NCI-H82 (cell line): ENCODE data around the gene AMOTL1.

Source experiments
- DNase-seq: peaks from one replicate; lab custom pipeline; 2025; lab: John Stamatoyannopoulos, UW

The AMOTL1 gene

DNA sequence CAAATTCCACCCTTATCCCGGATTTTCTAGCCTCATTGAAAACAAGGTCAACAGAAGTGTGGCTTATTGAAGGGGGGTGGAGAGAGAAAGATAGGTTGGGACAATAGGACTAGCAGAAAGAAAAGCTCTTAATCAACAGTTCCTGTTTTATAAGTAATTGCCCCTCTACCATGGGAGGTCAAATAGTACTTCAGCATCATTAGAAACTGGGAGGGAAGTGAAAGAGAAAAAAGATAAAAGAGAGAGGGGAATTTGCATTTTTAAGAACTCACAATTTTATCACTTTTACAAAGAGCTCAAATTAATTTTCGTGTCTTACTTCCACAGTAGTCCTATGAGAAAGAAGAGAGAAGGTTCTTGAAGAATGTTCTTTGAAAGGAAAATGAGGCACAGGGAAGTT, 89.2 kb downstream of the AMOTL1 start:
- DNase-seq: peak; percentile 10

DNA sequence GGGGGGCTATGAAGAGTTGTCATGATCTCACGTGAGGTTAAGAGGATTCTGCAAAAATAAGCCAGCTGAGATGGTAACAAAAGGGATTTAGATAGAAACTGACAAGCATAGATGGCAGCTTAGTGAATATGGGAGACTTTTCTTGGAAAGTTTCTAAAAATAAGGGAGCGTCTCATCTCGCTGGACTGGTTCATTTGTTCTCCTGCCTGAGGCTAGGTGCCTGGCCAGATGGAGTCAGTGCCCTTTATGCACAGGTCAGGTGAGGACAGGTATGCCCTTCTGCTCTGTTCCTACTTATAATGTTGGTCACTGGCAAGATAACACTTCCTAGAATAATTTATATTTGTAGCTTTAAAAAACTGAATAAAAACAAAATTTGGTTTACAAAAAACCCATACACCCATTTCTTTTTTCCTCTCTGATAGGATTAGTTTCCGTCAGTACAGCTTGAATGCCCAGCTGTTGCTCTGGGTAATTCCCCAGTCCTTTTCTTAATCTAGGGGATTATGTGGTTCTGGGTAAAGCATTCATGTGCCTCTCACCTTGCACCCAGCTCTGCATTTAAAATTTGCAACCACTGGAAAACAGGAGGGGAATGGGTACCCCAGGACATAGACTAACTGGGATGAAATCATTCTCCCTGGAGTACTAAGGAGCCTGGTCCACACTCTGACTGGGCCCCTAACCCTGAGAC, 90.0 kb downstream of the AMOTL1 start:
- DNase-seq: peak; percentile 91

- no peak for DNase-seq
These were observed 92.2 kb downstream of the AMOTL1 start for GRCh38 chr11:94860333-94860732.

DNA sequence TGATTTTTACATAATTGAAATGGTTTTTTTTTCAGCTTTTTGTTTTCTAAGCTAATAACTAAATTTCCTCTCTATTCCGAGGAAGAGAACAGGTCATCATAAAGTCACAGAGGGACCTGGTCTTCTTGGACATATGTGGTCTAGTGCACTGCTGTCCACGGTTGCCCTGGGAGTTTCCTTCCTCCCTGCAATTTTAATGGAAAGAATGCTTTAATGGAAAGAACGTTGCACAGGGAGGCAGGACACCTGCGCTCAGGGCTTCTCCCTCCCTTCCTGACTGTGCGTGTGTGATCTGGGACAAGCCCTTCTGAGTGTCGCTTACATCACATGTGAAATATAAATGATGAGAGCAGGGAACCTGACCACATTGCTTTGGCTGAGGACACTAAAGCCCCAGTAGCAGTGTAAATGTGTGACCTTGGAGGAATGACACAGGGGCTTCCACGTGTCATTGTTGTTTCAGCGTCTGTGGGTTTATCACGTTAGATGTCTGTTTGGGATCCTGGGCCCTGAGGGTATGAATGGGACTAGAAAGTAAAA, 93.2 kb downstream of the AMOTL1 start:
- no peak for DNase-seq

- DNase-seq: no peak
These were observed 95.0 kb downstream of the AMOTL1 start for GRCh38 chr11:94862926-94863880.

DNA sequence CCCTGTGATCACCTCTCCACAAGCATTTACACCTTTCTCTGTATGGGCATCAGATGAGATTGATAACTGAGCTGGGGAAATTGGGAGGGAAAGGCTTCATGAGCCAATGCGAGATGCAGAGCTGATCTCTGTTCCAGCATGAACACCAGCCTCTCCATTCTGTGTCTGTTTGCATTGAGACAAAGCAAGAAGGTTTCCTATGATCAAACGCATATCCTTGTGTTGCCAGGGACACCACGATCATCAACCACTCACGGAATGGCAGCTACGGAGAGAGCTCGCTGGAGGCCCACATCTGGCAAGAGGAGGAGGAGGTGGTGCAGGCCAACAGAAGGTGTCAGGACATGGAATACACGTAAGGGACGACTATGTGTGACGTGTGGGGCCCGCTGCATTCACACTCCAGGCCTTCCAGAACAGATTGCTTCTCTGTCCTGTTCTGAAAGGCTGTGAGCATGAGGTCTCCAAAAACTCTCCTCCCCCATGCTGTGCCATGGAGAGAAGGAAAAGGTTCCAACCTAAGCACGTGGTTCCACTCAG, 96.4 kb downstream of the AMOTL1 start:
- no peak for DNase-seq

- no peak for DNase-seq
These were observed 98.2 kb downstream of the AMOTL1 start for GRCh38 chr11:94866231-94866822.

DNA sequence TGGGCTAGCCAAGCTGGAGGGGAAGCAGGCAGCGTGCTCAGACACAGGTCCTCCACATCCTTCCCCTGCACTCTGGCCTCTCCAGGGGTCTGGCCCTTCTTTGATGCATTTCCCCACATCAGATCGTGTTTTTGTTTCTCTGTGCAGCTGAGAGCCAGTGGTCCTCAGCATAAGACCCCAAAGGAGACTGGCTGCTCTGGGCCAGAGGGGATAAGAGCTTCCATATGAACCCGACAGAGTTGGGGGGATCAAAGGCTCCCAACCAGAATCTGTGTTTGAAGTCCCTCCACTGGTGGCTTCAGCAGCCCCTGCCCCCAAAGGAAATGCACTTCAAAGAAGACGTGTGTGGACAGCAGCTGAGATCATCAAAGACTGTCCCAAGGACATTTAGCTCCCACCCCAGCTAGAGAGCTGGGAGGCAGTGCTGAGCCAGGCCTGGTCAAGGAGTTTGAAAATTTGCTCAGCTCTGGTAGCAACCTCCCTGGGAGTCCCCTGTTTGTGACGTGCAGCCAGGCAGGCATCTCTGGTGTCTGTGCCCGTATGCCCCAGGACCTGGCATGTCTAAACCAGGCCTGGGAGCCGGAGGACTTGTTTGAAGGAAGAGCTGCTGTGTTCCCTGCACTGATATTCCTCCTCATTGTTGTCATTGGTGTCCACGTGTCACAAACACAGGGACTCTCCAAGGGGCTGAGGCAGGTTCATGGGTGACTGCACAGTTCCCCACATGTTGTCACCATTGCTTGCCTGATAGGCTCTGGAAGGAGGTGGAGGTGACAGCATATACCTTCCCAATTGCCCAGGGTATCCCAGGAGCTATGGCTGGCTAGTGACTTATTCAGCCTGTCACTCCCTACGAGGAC, 99.0 kb downstream of the AMOTL1 start:
- no peak for DNase-seq

- DNase-seq: no peak
These were observed 100.3 kb downstream of the AMOTL1 start for GRCh38 chr11:94868468-94868867.

DNA sequence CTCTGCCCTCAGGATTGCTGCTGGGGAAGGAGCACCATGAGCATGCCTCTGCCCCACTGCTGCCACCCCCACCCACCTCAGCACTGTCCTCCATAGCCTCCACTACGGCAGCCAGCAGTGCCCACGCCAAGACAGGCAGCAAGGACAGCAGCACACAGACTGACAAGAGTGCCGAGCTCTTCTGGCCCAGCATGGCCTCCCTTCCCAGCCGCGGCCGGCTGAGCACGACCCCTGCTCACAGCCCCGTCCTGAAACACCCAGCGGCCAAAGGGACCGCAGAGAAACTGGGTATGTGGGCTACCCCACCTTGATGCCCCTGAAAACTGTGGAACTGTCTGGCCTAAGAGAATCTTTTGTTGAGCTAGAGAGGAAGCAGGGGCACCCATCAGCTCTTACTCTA, 101.0 kb downstream of the AMOTL1 start:
- DNase-seq: no peak

GRCh38 chr11:94870422-94870821, 102.3 kb downstream of the AMOTL1 start:
- DNase-seq: no peak

DNA sequence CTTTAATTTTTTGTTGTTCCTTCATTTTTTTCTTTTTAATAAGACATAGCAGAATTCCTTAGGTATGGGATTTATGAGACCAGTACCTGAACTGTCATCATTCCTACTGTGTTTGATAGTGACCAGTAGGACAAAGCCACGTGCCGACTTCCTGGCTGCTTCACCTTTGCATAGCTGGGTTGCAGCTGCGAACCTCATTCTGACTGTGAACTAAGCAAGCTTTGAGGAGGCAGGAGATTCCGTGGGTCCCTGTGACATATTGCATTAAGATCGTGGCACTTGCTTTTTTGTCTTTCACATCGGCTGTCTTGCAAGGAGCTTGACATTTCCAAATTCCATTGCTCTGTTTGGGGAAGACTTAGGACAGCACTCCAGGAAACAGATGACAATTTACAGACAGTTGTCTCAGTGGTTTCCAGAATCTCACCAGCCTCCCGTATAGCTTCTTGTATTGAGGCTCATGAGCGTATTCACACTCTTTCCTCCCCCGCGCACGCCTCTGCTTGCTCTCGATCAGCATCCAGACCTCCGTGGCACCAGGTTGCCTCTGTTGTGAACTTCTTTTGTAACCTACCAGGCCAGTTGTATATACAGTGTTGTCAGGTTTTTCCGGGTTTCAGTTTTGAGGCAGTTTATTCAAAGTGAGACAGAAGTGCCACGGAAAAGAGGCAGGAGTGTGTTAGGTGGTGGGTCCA, 103.5 kb downstream of the AMOTL1 start:
- no peak for DNase-seq

- DNase-seq: no peak
These were observed 105.9 kb downstream of the AMOTL1 start for GRCh38 chr11:94873916-94874540.

GRCh38 chr11:94876222-94876621, 108.1 kb downstream of the AMOTL1 start:
- no peak for DNase-seq

- no peak for DNase-seq
These were observed 108.7 kb downstream of the AMOTL1 start for GRCh38 chr11:94876645-94877442.

DNA sequence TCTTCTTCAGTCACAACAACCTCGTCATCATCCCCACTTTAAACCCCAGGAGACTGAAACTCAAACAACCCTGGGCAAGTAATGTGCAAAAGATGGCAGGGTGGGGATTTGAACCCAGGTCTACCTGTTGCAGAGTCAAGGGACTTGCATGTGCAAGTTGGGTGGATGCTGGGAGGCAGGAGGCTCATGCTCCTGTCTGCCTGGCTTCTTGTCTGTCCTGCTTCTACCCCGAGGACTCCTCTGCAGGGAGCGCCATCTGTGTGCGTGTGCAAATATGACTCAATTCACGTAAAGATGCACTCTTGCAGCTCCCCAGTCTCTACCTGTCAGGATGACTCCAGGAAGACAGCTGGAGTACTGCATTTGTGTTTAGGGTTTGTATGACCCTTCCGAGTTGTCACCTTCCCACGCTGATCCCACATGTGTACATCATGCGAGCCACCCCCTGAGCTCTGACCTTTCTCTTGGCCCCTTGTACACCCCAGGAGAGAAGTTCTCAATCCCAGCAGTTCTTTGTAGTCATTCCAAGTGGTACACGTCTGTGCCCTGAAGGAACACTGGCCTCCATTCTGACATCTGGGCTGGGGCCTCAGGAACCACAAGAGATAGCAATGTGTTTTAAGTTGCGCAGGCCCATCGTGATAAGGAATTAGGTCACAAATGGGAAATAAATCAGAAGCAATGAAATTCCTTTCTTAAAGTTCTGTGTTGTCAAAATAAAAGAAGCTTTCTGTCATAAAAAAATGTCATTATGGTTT, 109.5 kb downstream of the AMOTL1 start:
- DNase-seq: no peak

DNA sequence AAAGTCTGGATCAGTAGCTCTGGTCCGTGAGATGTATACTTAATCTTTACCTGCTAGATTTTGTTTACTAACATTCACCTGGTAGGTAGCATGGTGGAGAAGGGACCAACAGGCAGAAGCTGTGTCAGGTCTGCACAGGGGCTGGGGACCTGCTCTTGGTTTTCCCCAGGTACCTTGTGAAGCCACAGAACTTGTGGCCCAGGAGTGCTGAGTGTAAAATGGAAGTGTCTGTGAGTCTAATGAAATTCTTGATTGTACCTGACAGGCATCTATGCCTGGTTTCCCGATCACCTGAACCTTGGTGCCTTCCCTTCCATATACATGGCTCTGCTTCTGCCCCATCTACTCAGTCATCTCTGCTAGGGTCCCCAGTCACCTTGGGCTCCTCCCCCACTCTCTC, 110.8 kb downstream of the AMOTL1 start:
- DNase-seq: no peak

DNA sequence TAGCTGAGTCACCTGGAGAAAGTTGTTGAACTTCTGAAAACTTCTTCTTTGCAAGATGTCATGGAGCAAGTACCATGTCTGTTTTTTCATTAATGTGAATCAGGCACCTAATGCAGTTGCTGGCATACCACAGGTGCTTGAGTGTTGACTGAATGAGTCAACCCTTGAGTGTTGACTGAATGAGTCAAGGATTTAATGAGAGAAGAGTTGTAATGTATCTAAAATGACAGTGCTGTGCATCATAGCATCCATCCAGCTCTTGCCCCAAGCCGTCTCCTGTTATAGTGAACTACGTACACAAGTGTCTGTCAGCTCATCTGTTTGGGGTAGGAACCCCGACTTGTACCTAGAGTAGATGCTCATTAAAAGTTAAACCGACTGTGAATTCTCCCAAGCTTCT, 112.1 kb downstream of the AMOTL1 start:
- DNase-seq: no peak

- DNase-seq: no peak
These were observed 114.8 kb downstream of the AMOTL1 start for GRCh38 chr11:94882931-94883330.
